ENCODE data around the gene CCDC50.

The CCDC50 gene

DNA sequence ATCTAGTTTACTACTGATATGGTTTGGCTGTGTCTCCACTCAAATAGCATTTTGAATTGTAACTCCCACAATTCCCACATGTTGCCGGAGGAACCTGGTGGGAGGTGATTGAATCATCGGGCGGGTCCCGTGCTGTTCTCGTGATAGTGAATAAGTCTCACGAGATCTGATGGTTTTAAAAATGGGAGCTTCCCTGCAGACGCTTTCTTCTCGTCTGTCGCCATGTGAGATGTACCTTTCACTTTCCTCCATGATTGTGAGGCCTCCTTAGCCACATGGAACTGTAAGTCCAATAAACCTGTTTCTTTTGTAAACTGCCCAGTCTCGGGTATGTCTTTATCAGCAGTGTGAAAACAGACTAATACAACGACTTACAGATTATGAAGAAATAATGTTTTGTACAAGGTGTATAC is 96.1 kb downstream of the CCDC50 start:
- Histone ChIP-seq H3K79me2 (ENCODE audit: control insufficient read depth, insufficient read depth, low read length, unreplicated experiment) (no peaks in the 10 kb centered on the region), H3K27me3 (ENCODE audit: insufficient read depth, low read length) (peaks cover 35% of the 10 kb centered on the region), H3K36me3 (ENCODE audit: insufficient read depth, low read length) (no peaks in the 10 kb centered on the region), H3K4me1 (ENCODE audit: control insufficient read depth, insufficient read depth, low read length, unreplicated experiment) (no peaks in the 10 kb centered on the region), H3K27ac (ENCODE audit: low read depth, low read length) (no peak overlapping the region), H3K4me3 (ENCODE audit: low read depth, low read length) (no peak overlapping the region), H2AFZ (ENCODE audit: low read length, unreplicated experiment) (no peak overlapping the region)

DNA sequence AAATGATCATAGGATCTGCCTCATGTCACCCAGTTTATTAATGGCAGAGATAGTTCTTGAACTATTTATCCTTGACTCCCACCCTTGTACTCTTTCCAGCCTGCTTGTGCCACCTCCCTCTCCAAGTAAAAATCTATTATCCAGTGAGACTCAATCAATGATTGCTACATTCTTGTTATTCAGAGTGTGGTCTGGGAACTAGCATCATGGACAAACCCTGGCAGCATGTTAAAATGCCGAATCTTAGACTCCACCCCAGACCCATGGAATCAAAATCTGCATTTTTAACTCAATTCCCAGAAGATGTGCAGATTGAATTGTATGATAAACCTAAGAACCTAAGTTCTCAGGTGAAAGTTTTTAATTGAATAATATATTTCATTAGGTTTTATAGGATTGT is 97.1 kb downstream of the CCDC50 start:
- H3K4me1 ChIP-seq (ENCODE audit: control insufficient read depth, insufficient read depth, low read length, unreplicated experiment) = no peaks in the 10 kb centered on the region
- H3K79me2 ChIP-seq (ENCODE audit: control insufficient read depth, insufficient read depth, low read length, unreplicated experiment) = no peaks in the 10 kb centered on the region
- H2AFZ ChIP-seq (ENCODE audit: low read length, unreplicated experiment) = no peak overlapping the region
- peaks cover 29% of the 10 kb centered on the region for H3K27me3 ChIP-seq (ENCODE audit: insufficient read depth, low read length)
- no peak overlapping the region for H3K27ac ChIP-seq (ENCODE audit: low read depth, low read length)
- H3K36me3 ChIP-seq (ENCODE audit: insufficient read depth, low read length) = no peaks in the 10 kb centered on the region
- H3K4me3 ChIP-seq (ENCODE audit: low read depth, low read length) = no peak overlapping the region

DNA sequence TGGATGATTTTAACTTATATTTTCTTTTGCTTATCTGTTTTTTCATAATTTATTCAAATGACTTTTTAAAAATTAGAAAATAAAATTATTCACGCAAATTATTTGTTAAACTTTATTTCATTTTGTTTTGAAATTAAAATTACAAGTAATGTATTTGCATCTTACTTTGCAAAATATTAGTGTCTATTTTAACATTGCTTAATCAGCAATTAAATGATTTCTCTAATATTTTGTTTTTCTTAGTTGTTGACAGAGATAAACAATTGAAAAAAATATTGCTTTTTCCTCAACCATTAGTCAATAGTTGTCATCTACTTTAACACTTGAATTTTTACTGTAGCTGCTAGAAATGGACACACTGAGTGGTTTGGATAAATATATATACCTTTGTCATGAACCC is 99.0 kb downstream of the CCDC50 start:
- H2AFZ ChIP-seq (ENCODE audit: low read length, unreplicated experiment) = no peak overlapping the region
- no peaks in the 10 kb centered on the region for H3K79me2 ChIP-seq (ENCODE audit: control insufficient read depth, insufficient read depth, low read length, unreplicated experiment)
- no peaks in the 10 kb centered on the region for H3K36me3 ChIP-seq (ENCODE audit: insufficient read depth, low read length)
- H3K4me1 ChIP-seq (ENCODE audit: control insufficient read depth, insufficient read depth, low read length, unreplicated experiment) = no peaks in the 10 kb centered on the region
- H3K27ac ChIP-seq (ENCODE audit: low read depth, low read length) = no peak overlapping the region
- peaks cover 17% of the 10 kb centered on the region for H3K27me3 ChIP-seq (ENCODE audit: insufficient read depth, low read length)
- no peak overlapping the region for H3K4me3 ChIP-seq (ENCODE audit: low read depth, low read length)

DNA sequence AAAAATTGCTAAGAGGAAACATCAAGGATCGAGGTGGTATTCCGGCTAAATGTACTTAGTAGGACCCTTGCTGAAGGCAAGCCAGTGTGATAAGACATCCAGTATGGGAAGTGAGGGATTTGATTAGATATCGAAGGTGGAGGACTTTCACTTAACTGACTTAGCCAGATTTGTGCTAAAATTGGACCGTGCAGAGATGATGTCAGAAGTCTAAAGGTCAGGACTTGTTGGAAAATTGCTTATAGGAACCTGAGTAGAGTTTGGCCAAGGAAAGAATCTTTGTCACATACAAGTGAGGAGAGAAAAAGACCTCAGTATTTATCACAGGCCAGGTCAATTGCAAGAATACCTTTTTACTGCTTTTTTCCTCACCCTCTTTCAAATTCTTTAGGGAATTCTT is 100.9 kb downstream of the CCDC50 start:
- H3K27ac ChIP-seq (ENCODE audit: low read depth, low read length) = no peak overlapping the region
- H3K27me3 ChIP-seq (ENCODE audit: insufficient read depth, low read length) = peaks cover 16% of the 10 kb centered on the region
- no peak overlapping the region for H2AFZ ChIP-seq (ENCODE audit: low read length, unreplicated experiment)
- no peaks in the 10 kb centered on the region for H3K36me3 ChIP-seq (ENCODE audit: insufficient read depth, low read length)
- H3K4me1 ChIP-seq (ENCODE audit: control insufficient read depth, insufficient read depth, low read length, unreplicated experiment) = no peaks in the 10 kb centered on the region
- H3K79me2 ChIP-seq (ENCODE audit: control insufficient read depth, insufficient read depth, low read length, unreplicated experiment) = no peaks in the 10 kb centered on the region
- no peak overlapping the region for H3K4me3 ChIP-seq (ENCODE audit: low read depth, low read length)

DNA sequence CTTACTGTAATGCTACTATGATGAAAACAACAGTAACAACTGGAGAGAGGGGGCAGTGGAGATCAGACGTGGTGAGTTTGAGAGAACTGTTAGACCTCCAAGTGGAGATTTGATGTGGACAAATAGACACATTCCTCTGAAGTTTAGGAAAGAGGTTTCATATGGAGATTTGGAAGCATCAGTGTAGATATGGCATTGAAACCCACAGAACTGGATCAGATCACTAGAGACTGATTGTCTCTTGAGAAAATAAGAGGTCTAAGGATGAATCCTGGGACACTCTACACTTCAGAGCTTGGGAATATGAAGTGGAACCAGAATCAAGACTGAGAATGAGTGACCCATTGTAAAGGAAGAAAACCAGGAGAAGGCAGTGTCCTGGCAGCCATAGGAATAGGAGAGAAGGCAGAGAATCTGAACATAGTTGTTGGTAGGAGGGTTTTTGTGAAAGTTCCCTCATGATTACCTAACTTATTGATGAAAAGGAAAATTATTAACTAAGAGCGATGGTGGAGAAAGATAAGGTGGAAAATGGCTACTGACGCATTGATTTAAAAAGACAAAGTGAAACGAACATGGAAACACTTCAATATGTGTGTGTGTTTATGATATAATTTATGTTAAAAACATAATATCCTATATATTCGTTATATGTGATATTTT is 102.1 kb downstream of the CCDC50 start:
- Histone ChIP-seq H3K4me3 (ENCODE audit: low read depth, low read length) (no peak overlapping the region), H2AFZ (ENCODE audit: low read length, unreplicated experiment) (no peak overlapping the region), H3K27me3 (ENCODE audit: insufficient read depth, low read length) (peaks cover 20% of the 10 kb centered on the region; the same call in 1 of the 2 replicates), H3K36me3 (ENCODE audit: insufficient read depth, low read length) (no peaks in the 10 kb centered on the region), H3K27ac (ENCODE audit: low read depth, low read length) (no peak overlapping the region), H3K4me1 (ENCODE audit: control insufficient read depth, insufficient read depth, low read length, unreplicated experiment) (no peaks in the 10 kb centered on the region), H3K79me2 (ENCODE audit: control insufficient read depth, insufficient read depth, low read length, unreplicated experiment) (no peaks in the 10 kb centered on the region)

- Histone ChIP-seq H3K27me3 (ENCODE audit: insufficient read depth, low read length) (peaks cover 28% of the 10 kb centered on the region), H3K36me3 (ENCODE audit: insufficient read depth, low read length) (no peaks in the 10 kb centered on the region), H3K4me1 (ENCODE audit: control insufficient read depth, insufficient read depth, low read length, unreplicated experiment) (no peaks in the 10 kb centered on the region), H2AFZ (ENCODE audit: low read length, unreplicated experiment) (no peak overlapping the region), H3K79me2 (ENCODE audit: control insufficient read depth, insufficient read depth, low read length, unreplicated experiment) (no peaks in the 10 kb centered on the region), H3K27ac (ENCODE audit: low read depth, low read length) (no peak overlapping the region), H3K4me3 (ENCODE audit: low read depth, low read length) (no peak overlapping the region)
Measured at GRCh38 chr3:191432162-191432561, 103.0 kb downstream of the CCDC50 start.

DNA sequence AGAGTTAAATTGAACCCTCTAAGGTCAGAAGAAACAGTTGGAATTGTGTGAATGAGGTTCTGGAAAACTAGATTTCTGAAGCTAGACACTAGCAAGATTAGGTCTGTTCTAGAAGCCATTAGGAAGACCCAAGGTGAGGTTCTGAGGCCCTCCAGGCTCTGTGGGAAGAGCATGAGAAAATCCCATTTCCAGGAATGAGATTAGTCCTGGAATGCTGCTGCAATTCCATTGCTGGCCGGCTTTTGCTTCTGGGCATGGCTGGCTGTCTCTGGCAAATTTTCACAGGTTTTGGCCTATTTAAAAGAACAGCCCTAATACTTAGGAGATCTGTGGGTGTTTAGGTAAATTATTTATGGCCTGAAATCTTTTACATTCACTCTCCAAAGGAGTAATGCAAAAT is 104.8 kb downstream of the CCDC50 start:
- no peaks in the 10 kb centered on the region for H3K36me3 ChIP-seq (ENCODE audit: insufficient read depth, low read length)
- no peak overlapping the region for H3K27ac ChIP-seq (ENCODE audit: low read depth, low read length)
- peaks cover 36% of the 10 kb centered on the region for H3K27me3 ChIP-seq (ENCODE audit: insufficient read depth, low read length)
- no peaks in the 10 kb centered on the region for H3K4me1 ChIP-seq (ENCODE audit: control insufficient read depth, insufficient read depth, low read length, unreplicated experiment)
- no peak overlapping the region for H3K4me3 ChIP-seq (ENCODE audit: low read depth, low read length)
- no peak overlapping the region for H2AFZ ChIP-seq (ENCODE audit: low read length, unreplicated experiment)
- no peaks in the 10 kb centered on the region for H3K79me2 ChIP-seq (ENCODE audit: control insufficient read depth, insufficient read depth, low read length, unreplicated experiment)

DNA sequence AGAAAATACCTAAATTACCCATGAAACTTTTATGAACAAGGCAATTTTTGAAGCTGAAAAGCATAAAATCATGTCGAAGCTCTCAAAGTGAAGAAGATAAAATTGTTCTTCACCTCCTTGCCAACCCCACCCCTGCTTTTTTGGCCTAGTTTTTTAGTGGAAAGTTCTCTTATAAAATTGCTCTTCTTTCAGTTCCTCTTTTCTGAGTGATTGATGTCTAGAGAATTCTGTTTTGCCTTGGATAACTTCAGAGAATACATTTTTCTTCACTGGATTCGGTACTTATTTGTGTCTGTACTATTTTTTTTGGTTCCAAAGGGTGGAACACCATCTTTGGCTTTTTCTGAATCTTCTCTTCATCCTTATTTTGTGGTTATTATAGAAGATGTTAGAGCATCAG is 106.8 kb downstream of the CCDC50 start:
- peaks cover 33% of the 10 kb centered on the region for H3K27me3 ChIP-seq (ENCODE audit: insufficient read depth, low read length)

GRCh38 chr3:191438150-191438814 is 109.1 kb downstream of the CCDC50 start:
- H2AFZ ChIP-seq (ENCODE audit: low read length, unreplicated experiment) = no peak overlapping the region
- H3K4me1 ChIP-seq (ENCODE audit: control insufficient read depth, insufficient read depth, low read length, unreplicated experiment) = no peaks in the 10 kb centered on the region
- H3K27ac ChIP-seq (ENCODE audit: low read depth, low read length) = no peak overlapping the region
- no peaks in the 10 kb centered on the region for H3K36me3 ChIP-seq (ENCODE audit: insufficient read depth, low read length)
- no peak overlapping the region for H3K4me3 ChIP-seq (ENCODE audit: low read depth, low read length)
- no peaks in the 10 kb centered on the region for H3K79me2 ChIP-seq (ENCODE audit: control insufficient read depth, insufficient read depth, low read length, unreplicated experiment)
- H3K27me3 ChIP-seq (ENCODE audit: insufficient read depth, low read length) = peaks cover 38% of the 10 kb centered on the region

More for the DNA sequence above, 106.8 kb downstream of the CCDC50 start:
- no peak overlapping the region for H3K27ac ChIP-seq (ENCODE audit: low read depth, low read length)
- H3K4me1 ChIP-seq (ENCODE audit: control insufficient read depth, insufficient read depth, low read length, unreplicated experiment) = no peaks in the 10 kb centered on the region
- no peak overlapping the region for H2AFZ ChIP-seq (ENCODE audit: low read length, unreplicated experiment)
- H3K36me3 ChIP-seq (ENCODE audit: insufficient read depth, low read length) = no peaks in the 10 kb centered on the region
- H3K79me2 ChIP-seq (ENCODE audit: control insufficient read depth, insufficient read depth, low read length, unreplicated experiment) = no peaks in the 10 kb centered on the region
- H3K4me3 ChIP-seq (ENCODE audit: low read depth, low read length) = no peak overlapping the region

DNA sequence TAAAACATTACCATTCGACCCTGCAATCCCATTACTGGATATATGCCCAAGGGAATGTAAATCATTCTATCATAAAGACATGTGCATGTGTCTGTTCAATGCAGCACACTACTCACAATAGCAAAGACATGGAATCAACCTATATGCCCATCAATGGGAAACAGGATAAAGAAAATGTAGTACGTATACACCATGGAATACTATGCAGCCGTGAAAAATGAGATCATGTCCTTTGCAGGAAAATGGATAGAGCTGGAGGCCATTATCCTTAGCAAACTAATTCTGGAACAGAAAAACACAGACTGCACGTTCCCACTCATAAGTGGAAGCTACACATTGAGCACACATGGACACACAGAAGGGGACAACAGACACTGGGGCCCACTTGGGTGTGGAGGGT is 111.3 kb downstream of the CCDC50 start:
- H3K4me1 ChIP-seq (ENCODE audit: control insufficient read depth, insufficient read depth, low read length, unreplicated experiment) = no peaks in the 10 kb centered on the region
- H3K36me3 ChIP-seq (ENCODE audit: insufficient read depth, low read length) = no peaks in the 10 kb centered on the region
- no peak overlapping the region for H3K4me3 ChIP-seq (ENCODE audit: low read depth, low read length)
- H2AFZ ChIP-seq (ENCODE audit: low read length, unreplicated experiment) = no peak overlapping the region
- H3K27ac ChIP-seq (ENCODE audit: low read depth, low read length) = no peak overlapping the region
- peaks cover 34% of the 10 kb centered on the region for H3K27me3 ChIP-seq (ENCODE audit: insufficient read depth, low read length)
- no peaks in the 10 kb centered on the region for H3K79me2 ChIP-seq (ENCODE audit: control insufficient read depth, insufficient read depth, low read length, unreplicated experiment)

- no peak overlapping the region for H2AFZ ChIP-seq (ENCODE audit: low read length, unreplicated experiment)
- no peaks in the 10 kb centered on the region for H3K79me2 ChIP-seq (ENCODE audit: control insufficient read depth, insufficient read depth, low read length, unreplicated experiment)
- H3K27me3 ChIP-seq (ENCODE audit: insufficient read depth, low read length) = peaks cover 24% of the 10 kb centered on the region
- no peaks in the 10 kb centered on the region for H3K4me1 ChIP-seq (ENCODE audit: control insufficient read depth, insufficient read depth, low read length, unreplicated experiment)
- H3K4me3 ChIP-seq (ENCODE audit: low read depth, low read length) = no peak overlapping the region
- no peaks in the 10 kb centered on the region for H3K36me3 ChIP-seq (ENCODE audit: insufficient read depth, low read length)
- no peak overlapping the region for H3K27ac ChIP-seq (ENCODE audit: low read depth, low read length)
Measured at GRCh38 chr3:191441687-191442086, 112.5 kb downstream of the CCDC50 start.

All from ACC112 (cell line).